ENCODE measurements around the gene RNF32.
"Not testable (repeated sequence)": the region's sequence is repeated elsewhere in the genome, so short reads cannot be mapped to it uniquely, and the experiment has no call there.

The RNF32 gene

DNA sequence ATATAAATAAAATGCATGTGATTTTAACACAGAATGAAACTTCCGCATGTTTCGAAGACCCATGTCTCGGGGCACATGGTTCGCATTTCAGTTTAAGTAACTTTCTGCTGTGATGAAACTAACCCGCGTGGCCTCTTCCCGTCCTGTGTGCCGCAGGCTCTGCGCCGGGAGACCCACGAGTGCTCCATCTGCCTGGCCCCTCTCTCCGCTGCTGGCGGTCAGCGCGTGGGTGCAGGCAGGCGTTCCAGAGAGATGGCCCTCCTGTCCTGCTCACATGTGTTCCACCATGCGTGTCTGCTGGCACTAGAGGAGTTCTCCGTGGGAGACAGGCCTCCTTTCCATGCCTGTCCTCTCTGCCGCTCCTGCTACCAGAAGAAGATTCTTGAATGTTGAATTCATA lies 35.7 kb downstream of the RNF32 start:
- no peak for DNase-seq

DNA sequence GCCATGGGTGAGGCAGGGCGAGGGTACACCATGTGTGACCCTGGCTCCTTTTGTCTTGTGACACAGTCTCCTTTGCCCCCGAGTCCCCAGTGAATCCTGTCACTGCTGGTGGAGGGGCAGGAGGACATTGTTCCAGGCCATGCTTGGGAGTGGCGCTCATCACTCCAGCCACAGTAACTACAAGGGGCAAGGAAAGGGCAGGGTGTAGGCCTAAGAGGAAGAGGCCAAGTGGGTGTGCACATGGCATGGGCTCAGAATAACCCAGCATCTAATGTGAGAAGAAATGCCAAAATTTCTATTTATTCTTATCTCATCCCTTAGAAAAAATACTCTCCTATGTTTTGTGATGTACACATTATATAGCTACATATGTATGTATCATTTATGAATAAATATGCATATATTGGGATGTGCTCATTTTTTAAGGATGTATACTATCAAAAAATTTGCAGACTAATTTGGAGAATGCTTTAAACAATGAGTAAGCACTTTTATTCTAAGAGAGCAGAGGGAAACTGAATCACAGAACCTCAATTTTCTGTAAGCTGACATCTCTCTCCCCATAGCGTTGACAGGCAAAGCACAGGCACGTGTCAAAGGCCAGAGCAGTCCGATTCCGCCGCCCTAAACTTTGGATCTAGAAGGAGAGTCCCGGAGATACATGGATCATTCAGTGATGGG lies 36.9 kb downstream of the RNF32 start:
- no peak for DNase-seq

DNA sequence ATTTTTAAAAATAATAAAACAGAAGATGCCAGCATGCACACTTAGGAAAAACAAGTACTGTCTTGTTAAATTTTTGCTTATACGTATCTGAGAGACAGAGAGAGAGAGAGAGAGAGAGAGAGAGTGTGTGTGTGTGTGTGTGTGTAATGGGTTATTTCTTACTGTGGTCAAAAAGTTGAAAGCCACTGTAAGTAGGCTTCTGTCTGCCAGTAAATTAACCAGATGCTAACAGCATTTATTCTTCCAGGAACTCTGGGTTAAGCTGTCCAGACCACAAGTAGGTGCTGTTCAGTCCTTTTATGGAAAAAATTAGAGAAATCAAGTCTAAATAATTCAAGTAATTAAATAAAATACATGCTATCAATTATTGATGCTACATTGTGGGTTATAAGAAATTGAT lies 39.7 kb downstream of the RNF32 start:
- DNase-seq = no peak

DNA sequence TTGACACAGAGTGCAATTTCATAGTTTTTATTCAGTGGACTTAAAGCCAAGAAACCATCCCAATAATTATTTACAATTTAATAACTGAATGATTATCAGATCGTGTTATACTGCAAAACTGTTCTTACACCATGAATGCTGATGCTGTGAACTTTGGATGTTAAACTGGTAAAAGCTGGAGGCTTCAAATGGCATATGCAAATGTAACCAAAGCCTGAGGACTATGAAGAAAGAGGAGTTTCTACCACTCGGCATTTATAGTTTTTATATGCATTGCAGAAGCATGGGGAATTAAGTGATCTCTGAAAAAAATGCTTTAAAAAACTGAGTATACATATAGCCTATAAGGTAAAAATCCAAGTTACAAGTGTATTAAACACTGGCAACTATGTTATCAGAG lies 42.4 kb downstream of the RNF32 start:
- no peak for DNase-seq

GRCh38 chr7:156684251-156684650 lies 43.7 kb downstream of the RNF32 start:
- no peak for DNase-seq

- DNase-seq = no peak
Measured at GRCh38 chr7:156684661-156685060, 44.1 kb downstream of the RNF32 start.

DNA sequence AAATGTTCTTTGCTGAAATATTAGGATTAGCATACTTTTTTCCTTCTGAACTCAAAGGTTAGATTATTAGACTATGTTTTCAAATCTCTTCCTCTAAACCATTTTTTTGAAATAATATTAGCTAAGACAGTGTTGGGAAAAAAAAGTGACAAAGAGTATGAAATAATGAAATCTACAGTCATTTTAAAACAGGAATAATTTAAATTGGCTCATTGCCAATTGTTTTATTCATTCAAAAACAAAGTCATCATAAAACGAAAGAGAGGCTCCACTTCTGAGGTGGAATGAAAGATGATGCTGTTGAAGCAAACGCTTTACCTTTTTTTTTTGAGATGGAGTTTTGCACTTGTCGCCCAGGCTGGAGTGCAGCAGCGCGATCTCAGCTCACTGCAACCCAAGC lies 51.2 kb downstream of the RNF32 start:
- no peak for DNase-seq

GRCh38 chr7:156692849-156693248 lies 52.3 kb downstream of the RNF32 start:
- DNase-seq = no peak

- DNase-seq = no peak
Measured at GRCh38 chr7:156693627-156694026, 53.1 kb downstream of the RNF32 start.

- not testable (repeated sequence) for DNase-seq
Measured at GRCh38 chr7:156697283-156697682, 56.7 kb downstream of the RNF32 start.

DNA sequence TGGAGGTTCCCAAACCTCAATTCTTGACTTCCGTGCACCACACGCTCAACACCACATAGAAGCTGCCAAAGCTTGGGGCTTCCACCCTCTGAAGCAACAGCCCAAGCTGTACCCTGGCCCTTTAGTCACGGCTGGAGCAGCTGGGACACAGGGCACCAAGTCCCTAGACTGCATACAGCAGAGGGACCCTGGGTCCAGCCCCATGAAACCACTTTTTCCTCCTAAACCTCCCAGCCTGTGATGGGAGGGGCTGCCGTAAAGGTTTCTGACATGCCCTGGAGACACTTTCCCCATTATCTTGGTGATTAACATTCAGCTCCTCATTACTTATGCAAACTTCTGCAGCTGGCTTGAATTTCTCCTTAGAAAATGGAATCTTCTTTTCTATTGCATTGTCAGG lies 57.9 kb downstream of the RNF32 start:
- DNase-seq = not testable (repeated sequence)

GRCh38 chr7:156701787-156702186 lies 61.2 kb downstream of the RNF32 start:
- not testable (repeated sequence) for DNase-seq

DNA sequence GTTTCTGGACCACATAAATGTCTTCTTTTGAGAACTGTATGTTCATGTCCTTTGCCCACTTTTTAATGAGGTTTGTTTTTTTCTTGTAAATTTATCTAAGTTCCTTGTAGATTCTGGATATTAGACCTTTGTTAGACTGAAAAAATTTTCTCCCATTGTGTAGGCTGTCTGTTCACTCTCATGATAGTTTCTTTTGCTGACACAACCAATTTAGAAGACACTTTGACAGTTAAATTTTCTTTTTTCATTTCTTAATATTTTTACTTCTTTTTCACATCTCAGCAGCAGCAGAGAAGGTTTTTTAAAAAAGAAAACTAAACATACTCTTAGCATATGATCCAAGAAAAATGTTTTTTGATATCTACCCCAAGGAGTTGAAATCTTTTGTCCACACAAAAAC lies 61.8 kb downstream of the RNF32 start:
- DNase-seq = no peak

DNA sequence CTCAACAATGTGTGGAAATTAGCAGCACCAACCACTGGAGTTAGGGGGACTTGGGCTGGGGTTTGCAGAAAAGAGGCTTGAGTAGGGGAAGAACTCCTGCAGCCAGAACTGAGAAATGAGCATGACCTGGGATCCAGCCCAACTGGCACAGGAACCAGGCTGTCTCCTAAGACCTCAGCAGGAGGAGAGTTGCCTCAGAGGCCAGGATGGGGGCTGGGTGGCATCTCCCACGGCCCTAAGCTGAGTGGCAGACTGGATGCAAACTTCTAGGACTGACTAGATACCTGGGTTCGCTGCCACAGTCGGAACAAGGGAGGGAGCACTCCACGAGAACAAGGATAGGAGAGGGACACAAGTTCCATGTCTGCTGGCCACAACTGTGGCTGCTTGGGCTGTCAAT lies 62.6 kb downstream of the RNF32 start:
- no peak for DNase-seq

DNA sequence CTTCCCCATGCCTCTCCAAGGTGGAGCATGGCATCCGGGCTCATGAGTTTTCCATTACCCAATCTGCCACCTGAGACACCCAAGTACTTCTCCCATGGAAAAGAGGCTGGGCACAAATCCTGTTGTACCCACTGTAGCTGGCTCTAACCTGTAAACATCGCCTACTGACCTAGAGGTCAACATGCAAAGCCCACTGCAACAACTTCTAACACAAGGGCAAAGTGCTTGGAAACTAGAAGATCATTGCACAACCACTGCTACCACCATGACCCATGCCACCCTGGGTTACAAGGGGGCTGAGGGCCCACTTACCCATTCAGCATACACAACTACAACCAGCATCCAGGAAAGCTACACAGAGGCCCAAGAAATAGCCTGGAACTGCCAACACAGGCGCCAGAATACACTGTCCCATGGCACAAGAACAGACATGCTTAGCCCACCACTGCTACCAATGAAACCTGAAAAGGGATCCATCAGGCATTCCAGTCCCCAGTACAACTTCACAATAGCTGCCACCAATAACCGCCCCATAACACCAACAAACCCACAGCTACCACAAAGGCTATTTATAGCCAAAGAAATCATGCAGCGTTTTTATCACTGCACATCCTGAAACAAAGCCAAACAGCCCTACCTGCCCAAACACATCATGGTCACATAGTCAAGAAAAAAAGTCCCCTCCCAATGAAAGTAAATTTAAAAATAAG lies 63.4 kb downstream of the RNF32 start:
- no peak for DNase-seq

DNA sequence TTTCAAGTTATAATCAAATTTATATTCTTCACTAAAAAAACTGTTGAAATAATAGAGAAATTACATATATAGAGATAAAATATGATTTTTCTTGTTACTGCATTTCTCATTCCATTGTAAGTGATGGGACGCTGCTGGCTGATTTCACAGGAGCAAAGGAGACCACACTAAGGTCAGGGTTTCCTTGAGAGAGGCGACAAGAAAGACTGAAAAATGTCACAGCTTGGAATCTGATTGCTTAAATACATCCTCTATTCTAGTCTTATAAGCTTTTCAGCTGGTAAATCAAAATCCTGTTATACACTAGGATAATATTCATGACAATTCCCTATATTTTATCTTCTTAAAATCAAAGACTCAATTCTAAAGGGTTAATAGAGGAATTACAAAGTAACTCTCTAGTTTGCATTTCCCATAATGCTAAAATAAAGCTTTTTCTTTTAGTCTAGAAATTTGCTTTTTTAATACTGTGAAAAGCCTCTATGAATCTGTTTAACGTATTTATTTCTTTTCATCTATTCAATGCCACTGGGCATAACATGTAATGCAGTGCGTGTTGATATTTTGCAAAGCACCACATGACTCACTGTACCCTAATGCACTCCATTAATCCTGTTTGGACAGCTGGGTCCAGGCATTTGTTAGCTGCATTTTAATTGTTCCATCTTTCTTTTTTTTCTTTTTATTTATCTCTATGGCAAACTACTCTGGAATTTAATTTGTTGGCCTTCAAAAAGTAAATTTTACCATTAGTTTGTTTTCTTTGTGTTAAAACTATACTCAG lies 81.7 kb downstream of the RNF32 start:
- DNase-seq = no peak

DNA sequence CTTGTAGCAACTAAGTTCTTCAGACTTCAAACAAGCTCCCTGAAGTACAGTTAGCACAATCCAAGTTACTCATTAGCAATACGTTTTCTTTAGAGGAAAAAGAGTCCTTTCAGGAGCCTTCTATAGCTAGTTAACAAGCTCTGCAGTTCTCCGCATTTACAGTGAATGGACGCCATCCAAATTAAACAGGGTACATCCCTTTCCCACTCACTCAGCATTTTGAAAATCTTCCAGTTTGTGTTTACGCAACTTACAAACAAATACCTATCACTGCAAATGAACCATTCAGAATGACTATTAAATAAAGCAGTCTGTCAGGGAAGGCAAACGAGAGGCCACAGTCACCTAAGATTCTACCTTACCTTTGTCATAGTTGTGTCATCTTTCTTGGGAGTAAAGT lies 84.5 kb downstream of the RNF32 start:
- DNase-seq = no peak

DNA sequence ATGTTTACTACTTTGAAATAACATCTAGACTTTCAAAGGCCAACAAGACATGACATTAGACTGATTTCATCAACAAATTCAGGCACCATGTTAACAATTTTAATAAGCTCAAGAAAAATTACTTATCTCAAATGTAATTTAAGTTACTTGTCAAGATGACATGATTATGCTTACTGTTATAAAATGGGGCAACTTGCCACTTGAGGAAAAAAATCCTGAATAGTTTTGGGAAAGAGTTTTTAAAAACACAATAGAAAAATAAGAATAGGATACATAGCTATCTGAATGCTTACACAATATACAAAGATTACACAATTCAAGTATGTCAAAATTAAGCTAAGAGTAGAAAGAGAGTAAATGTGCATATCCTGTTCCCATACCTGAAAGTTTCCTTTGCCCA lies 85.4 kb downstream of the RNF32 start:
- no peak for DNase-seq
